CD14-positive monocyte (primary cell): Measurements from ENCODE around the gene SIRPB1. TPM values are rescaled to one million over a fixed set of nuclear protein-coding genes. Genes with fewer than 3 reads are reported as not detected.

Experiments
- DNase-seq, 3 donors: peaks; one replicate each; pipeline ENCODE4 v3.0.0-alpha.2; 2011 to 2022
- H2AFZ ChIP-seq: 2 replicates; pipeline ENCODE4 v1.6.0; 2012; ENCODE audit warnings: mild to moderate bottlenecking, low read depth, low read length, inconsistent platforms; ENCODE audit not compliant: insufficient read depth, poor library complexity, severe bottlenecking
- H3K27ac ChIP-seq, 2 donors: 1 replicate in 1 of 2; 2 replicates in 1 of 2; pipeline ENCODE4 v1.5.1; 2012 to 2013; ENCODE audit warnings: low read length in 2 of 2, control low read depth in 1 of 2, inconsistent platforms in 1 of 2, low read depth in 1 of 2, mild to moderate bottlenecking in 1 of 2
- H3K27me3 ChIP-seq, 2 donors: one replicate each; pipeline versions ENCODE4 v1.6.0 to v1.6.1; 2011 to 2013; ENCODE audit warnings: low read length in 2 of 2; ENCODE audit not compliant: control insufficient read depth in 2 of 2, insufficient read depth in 2 of 2
- H3K36me3 ChIP-seq, 2 donors: replicated peaks in 1 of 2; 1 replicate in 1 of 2; 2 replicates in 1 of 2; pipeline versions ENCODE4 v1.5.1 to v1.6.1; 2012 to 2013; ENCODE audit warnings: low read length in 2 of 2, control low read depth in 1 of 2, inconsistent platforms in 1 of 2, mild to moderate bottlenecking in 1 of 2; ENCODE audit not compliant: insufficient read depth in 2 of 2, control insufficient read depth in 1 of 2
- H3K4me1 ChIP-seq, 2 donors: 1 replicate in 1 of 2; 2 replicates in 1 of 2; pipeline versions ENCODE4 v1.5.1 to v1.6.1; 2012 to 2013; ENCODE audit warnings: low read length in 2 of 2, control low read depth in 1 of 2, inconsistent platforms in 1 of 2, mild to moderate bottlenecking in 1 of 2, moderate library complexity in 1 of 2; ENCODE audit not compliant: insufficient read depth in 2 of 2, control insufficient read depth in 1 of 2
- H3K4me2 ChIP-seq: replicated peaks from 2 replicates; pipeline ENCODE3; 2012; ENCODE audit warnings: low read length, moderate library complexity, mild to moderate bottlenecking; ENCODE audit not compliant: poor library complexity, severe bottlenecking; ENCODE audit errors: extremely low read depth
- H3K4me3 ChIP-seq, 3 experiments: fragments of 200-600 bp in 1 of 3; sonication (generic) in 1 of 3; replicated peaks in 1 of 3; 1 replicate in 2 of 3; 2 replicates in 1 of 3; pipeline ENCODE4 v1.5.1; 2011 to 2013; ENCODE audit warnings: low read length in 3 of 3, mild to moderate bottlenecking in 3 of 3, control low read depth in 2 of 3, low read depth in 2 of 3, inconsistent platforms in 1 of 3, moderate library complexity in 1 of 3
- H3K79me2 ChIP-seq: 2 replicates; pipeline ENCODE4 v1.6.0; 2012; ENCODE audit warnings: mild to moderate bottlenecking, control low read depth, inconsistent platforms, low read length, moderate library complexity; ENCODE audit not compliant: insufficient read depth
- H3K9ac ChIP-seq: 2 replicates; pipeline ENCODE4 v1.6.0; 2017; ENCODE audit warnings: low read length, mild to moderate bottlenecking; ENCODE audit not compliant: insufficient read depth, poor library complexity, severe bottlenecking
- H3K9me3 ChIP-seq, 2 donors: replicated peaks in 1 of 2; 1 replicate in 1 of 2; 2 replicates in 1 of 2; pipeline versions ENCODE4 v1.5.1 to v1.6.1; 2012 to 2013; ENCODE audit warnings: low read length in 2 of 2, control low read depth in 1 of 2; ENCODE audit not compliant: control insufficient read depth in 1 of 2, insufficient read depth in 1 of 2
- H4K20me1 ChIP-seq: 2 replicates; pipeline ENCODE4 v1.6.0; 2012; ENCODE audit warnings: mild to moderate bottlenecking, low read length, control low read depth, moderate library complexity; ENCODE audit not compliant: insufficient read depth
- H3K27ac Mint-ChIP-seq, 7 donors: one replicate each; pipeline ENCODE4 v1.8.0; 2020; ENCODE audit warnings: mild to moderate bottlenecking in 7 of 7, mixed read lengths in 7 of 7, moderate library complexity in 6 of 7, inconsistent platforms in 2 of 7
- H3K27me3 Mint-ChIP-seq, 3 donors: one replicate each; pipeline ENCODE4 v1.8.0; 2021 to 2022; ENCODE audit warnings: low read depth in 3 of 3, mild to moderate bottlenecking in 3 of 3, mixed read lengths in 3 of 3, moderate library complexity in 3 of 3, inconsistent platforms in 1 of 3
- H3K36me3 Mint-ChIP-seq, 2 donors: one replicate each; pipeline ENCODE4 v1.8.0; 2020; ENCODE audit warnings: mixed read lengths in 2 of 2, inconsistent platforms in 1 of 2, mild to moderate bottlenecking in 1 of 2
- H3K4me1 Mint-ChIP-seq: one replicate; pipeline ENCODE4 v1.8.0; 2020; ENCODE audit warnings: mild to moderate bottlenecking, mixed read lengths
- H3K4me3 Mint-ChIP-seq, 2 donors: one replicate each; pipeline ENCODE4 v1.8.0; 2020; ENCODE audit warnings: mild to moderate bottlenecking in 2 of 2, mixed read lengths in 2 of 2, moderate library complexity in 1 of 2
- H3K9me3 Mint-ChIP-seq, 7 donors: one replicate each; pipeline ENCODE4 v1.8.0; 2020 to 2022; ENCODE audit warnings: mixed read lengths in 7 of 7, mild to moderate bottlenecking in 6 of 7, moderate library complexity in 6 of 7, inconsistent platforms in 2 of 7
- WGBS: methylation state at CpG from one replicate; pipeline ENCODE4 v1.1.5; 2013; ENCODE audit warnings: missing lambda C conversion rate; ENCODE audit not compliant: insufficient coverage; 5-methylcytosine and 5-hydroxymethylcytosine counted together
- intact Hi-C, 2 donors: fragments of 100-400 bp; cut with micrococcal nuclease; formaldehyde crosslinking; loops; one replicate each; pipeline versions ENCODE4 v1.15.0 to v1.15.1; 2023
- polyA plus RNA-seq, 3 donors: library from polyadenylated mRNA; depleted of rRNA in 1 of 3; unstranded in 2 of 3; stranded (reverse) in 1 of 3; fragments of 300-500 nt in 2 of 3; fragments of >200 nt in 1 of 3; fragmentation: Illumina TruSeq in 2 of 3; gene quantifications; 1 replicate in 2 of 3; 2 replicates in 1 of 3; pipeline ENCODE4 v1.2.3, GENCODE V29; 2012 to 2021
- TF ChIP-seq, protein P1 (sequence below): fragments of 200-600 bp; IDR thresholded peaks from one replicate; pipeline ENCODE4 v1.8.0; 2022; ENCODE audit warnings: antibody characterized with exemption, mild to moderate bottlenecking

SIRPB1 gene
- polyA plus RNA-seq, 3 donors = 132 to 437 (median 137) TPM

DNA sequence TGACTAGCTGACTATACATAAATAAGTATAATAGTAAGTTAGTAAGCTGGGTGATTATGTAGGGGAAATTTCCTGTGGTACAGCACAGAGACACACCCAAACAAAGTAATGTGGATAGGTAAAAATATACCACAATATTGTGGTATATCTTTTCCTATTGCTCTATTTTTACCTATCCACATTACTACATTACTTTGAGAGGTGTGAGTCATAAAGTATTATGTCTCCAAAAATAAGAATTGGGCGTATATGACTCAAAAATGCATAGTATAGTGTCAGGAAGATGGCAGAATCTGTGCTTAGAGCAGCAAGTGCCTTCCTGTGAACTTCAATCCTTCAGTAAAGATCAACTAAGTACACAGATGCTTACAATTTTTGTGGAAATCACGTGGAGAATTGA is 40.4 kb upstream of the SIRPB1 start:
- H3K9ac ChIP-seq = no peak overlapping the region
- Mint-ChIP-seq H3K27ac (no peak overlapping the region), H3K27me3 (peaks cover 0 to 5% (median 2%) of the 10 kb centered on the region in 3 donors), H3K9me3 (no peaks in the 10 kb centered on the region), H3K36me3 (no peaks in the 10 kb centered on the region), H3K4me3 (no peak overlapping the region), H3K4me1 (peaks cover 38% of the 10 kb centered on the region)
- H3K4me1 ChIP-seq = peaks cover 14 to 27% of the 10 kb centered on the region in 2 donors
- TF ChIP-seq, protein P1, sequence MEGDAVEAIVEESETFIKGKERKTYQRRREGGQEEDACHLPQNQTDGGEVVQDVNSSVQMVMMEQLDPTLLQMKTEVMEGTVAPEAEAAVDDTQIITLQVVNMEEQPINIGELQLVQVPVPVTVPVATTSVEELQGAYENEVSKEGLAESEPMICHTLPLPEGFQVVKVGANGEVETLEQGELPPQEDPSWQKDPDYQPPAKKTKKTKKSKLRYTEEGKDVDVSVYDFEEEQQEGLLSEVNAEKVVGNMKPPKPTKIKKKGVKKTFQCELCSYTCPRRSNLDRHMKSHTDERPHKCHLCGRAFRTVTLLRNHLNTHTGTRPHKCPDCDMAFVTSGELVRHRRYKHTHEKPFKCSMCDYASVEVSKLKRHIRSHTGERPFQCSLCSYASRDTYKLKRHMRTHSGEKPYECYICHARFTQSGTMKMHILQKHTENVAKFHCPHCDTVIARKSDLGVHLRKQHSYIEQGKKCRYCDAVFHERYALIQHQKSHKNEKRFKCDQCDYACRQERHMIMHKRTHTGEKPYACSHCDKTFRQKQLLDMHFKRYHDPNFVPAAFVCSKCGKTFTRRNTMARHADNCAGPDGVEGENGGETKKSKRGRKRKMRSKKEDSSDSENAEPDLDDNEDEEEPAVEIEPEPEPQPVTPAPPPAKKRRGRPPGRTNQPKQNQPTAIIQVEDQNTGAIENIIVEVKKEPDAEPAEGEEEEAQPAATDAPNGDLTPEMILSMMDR = no peak
- no peaks in the 10 kb centered on the region for H3K79me2 ChIP-seq
- no peak for DNase-seq
- no peak overlapping the region for H3K27ac ChIP-seq
- intact Hi-C loops = no loop called here
- H3K9me3 ChIP-seq = no peaks in the 10 kb centered on the region
- no peaks in the 10 kb centered on the region for H3K27me3 ChIP-seq
- no CpG with 5 or more reads among the region's 2 CpGs for WGBS
- H2AFZ ChIP-seq = no peak overlapping the region
- H3K36me3 ChIP-seq = no peaks in the 10 kb centered on the region
- H4K20me1 ChIP-seq = no peaks in the 10 kb centered on the region
- H3K4me2 ChIP-seq = no peak overlapping the region
- no peak overlapping the region for H3K4me3 ChIP-seq

DNA sequence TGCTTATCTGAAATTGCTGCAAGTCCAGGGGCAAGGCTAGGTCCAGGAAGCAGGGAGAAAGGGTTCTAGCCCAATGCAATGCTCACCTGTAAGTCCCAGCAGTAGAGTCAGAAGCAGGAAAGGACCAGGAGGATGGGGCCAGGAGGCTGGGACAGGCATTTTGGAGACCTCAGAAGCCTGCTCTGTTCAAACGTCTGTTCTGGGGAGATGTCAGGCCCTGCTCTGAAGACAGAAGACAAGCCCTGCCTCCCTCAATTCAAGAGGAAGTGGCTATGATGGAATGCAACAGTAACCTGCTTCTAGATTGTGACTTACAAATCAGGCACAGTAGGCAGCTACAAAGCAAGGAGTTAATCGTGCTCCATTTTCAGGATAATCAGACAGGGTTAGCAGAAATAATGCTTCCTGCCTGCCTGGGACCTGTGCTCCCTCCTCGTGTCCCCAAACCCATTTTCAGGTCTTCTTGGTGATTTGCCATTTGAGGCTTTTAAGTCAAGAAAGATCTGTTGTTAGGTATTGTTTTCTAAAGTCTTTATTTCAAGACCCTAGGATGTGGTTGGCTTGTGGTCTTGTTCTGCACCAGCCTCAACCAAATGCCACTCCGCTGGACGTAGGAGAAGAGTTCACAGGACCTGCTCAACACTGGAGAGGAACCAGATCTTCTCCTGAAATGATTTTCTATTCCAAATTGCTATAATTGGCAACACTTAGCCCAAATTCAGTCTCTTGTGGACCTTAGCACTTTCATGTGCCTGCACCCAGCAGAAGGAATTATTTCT is 37.9 kb upstream of the SIRPB1 start, which contains the start of gene SIRPG:
SIRPG (minus strand) TSS at position 224 of the 779 bp plus-strand sequence; CDS start at position 159, 65 bp downstream.
- peaks cover 30% of the 10 kb centered on the region for H3K4me1 Mint-ChIP-seq
- Histone ChIP-seq H3K36me3 (no peaks in the 10 kb centered on the region), H3K27me3 (no peaks in the 10 kb centered on the region), H3K4me3 (no peak within 1 kb of the TSS), H3K79me2 (no peaks in the 10 kb centered on the region), H3K27ac (no peak within 1 kb of the TSS), H3K9me3 (no peaks in the 10 kb centered on the region), H4K20me1 (no peaks in the 10 kb centered on the region), H3K9ac (no peak within 1 kb of the TSS), H3K4me1 (peaks cover 6 to 23% of the 10 kb centered on the region in 2 donors), H2AFZ (no peak within 1 kb of the TSS), H3K4me2 (no peak within 1 kb of the TSS)
- TF ChIP-seq, protein P1 = no peak
- no peaks in the 10 kb centered on the region for H3K36me3 Mint-ChIP-seq
- DNase-seq = no peak
- H3K27me3 Mint-ChIP-seq = peaks cover 0 to 3% (median 2%) of the 10 kb centered on the region in 3 donors
- H3K27ac Mint-ChIP-seq = peak within 1 kb of the TSS in 2 of 7 donors; percentile 13 to 44
- H3K4me3 Mint-ChIP-seq = no peak within 1 kb of the TSS
- H3K9me3 Mint-ChIP-seq = peaks cover 3 to 7% (median 4%) of the 10 kb centered on the region in 7 donors
- intact Hi-C loops = no loop called here
- WGBS = 60% methylated on average over 1 of the region's 5 CpGs
